Stimulated activated CD8-positive, alpha-beta memory T cell treated with anti-CD3 and anti-CD28 coated beads, Interleukin-15, amount 100 ng/mL, for 4 hours (primary cell): ENCODE results near the gene LCE1F.

Source experiments
- DNase-seq, 2 donors: peaks; one replicate each; pipeline ENCODE4 v3.0.0-alpha.2; 2020; ENCODE audit warnings: low read depth in 2 of 2

LCE1F gene, protein sequence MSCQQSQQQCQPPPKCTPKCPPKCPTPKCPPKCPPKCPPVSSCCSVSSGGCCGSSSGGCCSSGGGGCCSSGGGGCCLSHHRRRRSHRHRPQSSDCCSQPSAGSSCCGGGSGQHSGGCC

DNA sequence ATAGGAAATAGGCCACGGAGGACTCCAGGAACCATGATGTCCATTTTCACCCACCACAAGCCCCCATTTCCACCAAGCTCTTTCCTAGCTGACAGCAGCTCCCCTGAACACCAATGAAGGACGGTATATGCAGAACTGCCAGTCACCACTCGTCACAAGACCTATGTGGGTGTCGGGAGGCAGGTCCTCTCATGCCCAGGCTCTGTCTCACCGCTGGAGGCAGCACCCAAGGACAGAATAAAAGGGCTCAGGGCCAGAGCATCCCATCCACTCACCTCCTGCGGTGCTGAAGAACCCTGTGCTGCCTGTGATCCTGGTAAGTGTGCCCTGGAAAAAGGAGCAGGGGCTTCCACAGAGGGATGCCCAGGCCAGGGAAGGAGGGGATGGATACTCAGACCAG lies at the start of gene LCE1F:
Gene LCE1F, plus strand, starts transcription at position 266 of the 400 bp plus-strand sequence. CDS start 1,232 bp downstream, outside the sequence.
- DNase-seq: no peak

DNA sequence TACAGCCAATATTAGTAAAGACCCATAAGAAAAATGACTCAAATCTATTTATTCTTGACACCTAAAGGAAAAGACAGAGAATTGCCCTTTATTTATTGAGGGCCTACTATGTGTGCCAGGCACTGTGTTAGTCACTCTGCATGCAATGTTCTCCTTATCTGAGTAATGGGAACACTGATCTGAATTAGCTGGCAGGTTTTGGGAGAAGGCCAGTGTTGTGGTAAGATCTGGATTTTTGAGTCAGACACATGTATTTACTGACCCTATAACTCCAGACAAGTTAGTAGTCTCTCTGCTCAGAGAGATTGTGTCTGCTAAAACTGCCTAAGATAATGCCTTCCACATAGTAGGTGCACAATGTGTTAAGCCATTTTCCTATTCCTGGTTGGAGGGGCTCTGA lies 49.7 kb upstream of the LCE1F start:
- DNase-seq: no peak

DNA sequence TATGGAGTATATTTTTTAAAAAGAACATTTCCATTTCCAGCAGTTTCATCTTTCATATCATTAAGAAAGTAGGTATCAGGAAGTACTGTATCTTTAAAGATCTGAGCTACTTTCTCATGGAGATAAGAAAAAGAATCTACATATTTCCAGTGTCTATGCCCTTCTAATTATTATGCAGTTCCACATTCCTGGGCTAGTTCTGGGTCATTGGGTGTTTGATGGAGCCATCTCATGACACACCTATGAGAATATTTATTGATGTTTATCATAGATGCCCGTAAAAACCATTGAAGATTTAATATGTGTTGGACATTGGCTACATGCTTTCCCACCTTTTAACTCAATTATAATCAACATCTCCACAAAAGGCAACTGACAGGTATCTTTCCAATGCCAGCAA lies 46.0 kb upstream of the LCE1F start:
- DNase-seq: no peak

DNA sequence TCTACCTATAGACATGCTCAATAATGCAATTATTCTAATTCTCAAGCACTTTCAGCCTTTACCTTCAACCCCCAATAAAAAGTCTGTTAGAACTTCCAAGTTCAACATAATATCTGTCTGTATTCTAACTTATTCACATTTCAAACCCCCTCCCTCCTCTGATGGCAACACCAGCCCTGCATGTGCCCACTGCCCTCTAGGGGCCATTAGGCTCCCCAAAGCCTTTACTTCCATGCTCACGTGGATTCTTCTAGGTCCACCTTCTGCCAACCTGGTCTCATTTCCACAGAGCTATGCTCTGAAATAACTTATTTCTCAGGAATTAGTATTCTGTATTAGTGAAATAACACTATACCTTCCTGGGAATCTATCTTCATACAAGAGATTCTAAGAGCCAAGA lies 39.3 kb upstream of the LCE1F start:
- no peak for DNase-seq

DNA sequence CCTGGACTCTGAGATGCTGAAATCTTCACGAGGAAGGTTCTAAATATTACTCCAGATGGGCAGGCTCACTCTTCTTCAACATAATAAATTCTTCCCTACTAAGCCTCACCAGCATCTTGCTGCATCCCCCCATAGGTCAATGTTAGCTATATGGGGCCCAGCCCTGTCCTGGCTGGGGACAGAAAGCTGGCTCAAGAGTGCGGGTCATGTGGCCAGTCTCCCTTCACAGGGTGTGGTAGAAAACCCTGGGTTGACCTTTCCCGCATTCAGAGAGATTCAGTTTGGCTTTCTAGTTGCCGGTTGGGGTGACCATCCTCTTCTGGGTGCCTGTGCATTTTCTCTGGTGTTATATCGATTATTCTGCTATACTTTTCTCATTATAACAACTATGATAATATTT lies 36.9 kb upstream of the LCE1F start:
- no peak for DNase-seq

DNA sequence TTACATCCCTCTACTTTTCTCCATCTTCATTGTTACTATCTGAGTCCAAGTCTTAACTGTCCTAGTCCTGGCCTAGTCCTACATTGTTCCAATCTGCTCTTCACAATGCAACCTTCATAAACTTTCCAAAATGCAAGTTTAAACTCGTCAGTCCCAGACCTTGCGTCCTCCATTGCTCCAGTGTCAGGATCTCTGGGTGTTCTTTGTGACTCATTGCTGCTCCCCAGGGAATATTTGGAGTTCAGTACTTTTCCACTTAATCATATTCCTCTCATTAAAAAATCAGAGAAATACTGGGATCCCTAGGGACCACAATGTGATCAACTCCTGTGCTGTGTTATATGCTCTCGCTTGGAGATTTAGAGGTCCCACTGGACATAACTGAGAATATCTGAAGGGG lies 35.1 kb upstream of the LCE1F start:
- DNase-seq: no peak

DNA sequence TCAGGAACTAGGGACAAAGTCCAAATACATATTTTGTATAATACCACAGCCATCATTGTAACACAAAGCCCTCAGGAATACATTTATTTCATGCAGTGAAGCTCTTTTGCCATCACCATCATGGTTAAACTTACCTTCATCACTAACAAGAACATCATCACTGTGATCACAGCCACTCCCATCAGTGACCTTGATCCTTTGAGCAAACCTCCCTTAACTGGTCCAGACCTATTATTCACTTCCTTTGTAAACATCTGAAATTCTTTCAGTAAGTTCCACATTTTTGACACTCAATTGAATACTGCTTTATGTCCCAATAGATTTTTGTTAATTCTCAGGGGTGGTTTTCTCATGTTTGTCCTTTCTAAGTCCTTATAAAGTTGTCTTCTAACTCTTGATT lies 33.3 kb upstream of the LCE1F start:
- no peak for DNase-seq

DNA sequence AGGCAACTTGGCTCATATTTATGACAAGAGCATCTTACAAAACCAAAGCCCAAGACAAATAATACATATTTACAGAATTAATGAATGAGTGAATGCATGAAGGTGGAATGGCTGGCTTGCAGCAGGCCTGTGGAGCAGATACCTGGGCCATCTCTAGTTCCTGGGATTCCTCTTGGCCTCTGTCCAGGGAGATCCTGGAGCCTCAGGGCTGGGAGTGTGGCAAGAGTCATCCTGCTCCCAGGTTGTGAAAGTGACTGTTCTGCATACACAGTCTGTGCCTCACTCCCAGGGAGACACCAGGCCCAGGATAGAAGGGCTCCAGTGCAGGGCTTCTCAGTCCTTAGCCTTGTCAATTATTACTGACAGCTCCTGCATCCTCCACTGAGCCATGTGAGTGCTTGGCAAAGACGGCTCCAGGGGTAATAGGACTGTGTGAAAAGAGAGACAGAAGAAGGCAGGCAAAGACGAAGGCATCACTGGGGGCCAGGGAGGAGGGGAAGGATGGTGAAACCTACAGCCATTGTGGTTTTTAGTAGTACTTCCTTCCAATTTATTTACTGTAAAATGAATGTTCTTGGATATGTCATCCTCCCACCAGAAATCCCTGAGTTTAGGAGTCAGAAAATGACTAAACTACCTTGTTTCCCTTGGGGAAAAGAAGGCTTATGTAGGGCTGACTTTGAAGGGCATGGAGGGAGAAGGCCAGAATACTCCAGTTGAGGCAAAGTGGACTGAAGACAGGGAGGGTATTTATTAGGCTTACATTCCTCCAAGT lies 31.4 kb upstream of the LCE1F start:
- DNase-seq: no peak

DNA sequence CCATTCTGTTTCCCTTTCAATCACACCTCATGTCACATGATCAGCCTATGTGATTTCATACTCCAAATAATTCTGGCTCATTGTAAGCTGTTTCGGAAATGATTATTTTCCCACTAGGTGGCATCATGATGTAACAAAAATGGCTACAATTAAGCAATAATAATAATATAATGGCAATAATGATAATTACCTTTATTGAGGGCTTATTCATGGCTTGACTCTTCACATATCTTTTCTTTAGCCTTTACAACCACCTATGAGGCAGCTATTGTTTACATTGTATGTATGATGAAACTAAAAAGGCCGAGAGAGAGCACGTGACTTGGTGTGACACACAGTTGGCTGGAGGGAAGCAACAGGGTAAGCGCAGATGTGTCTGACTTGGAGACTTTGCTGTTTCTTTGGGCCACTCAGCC lies 29.6 kb upstream of the LCE1F start:
- no peak for DNase-seq

DNA sequence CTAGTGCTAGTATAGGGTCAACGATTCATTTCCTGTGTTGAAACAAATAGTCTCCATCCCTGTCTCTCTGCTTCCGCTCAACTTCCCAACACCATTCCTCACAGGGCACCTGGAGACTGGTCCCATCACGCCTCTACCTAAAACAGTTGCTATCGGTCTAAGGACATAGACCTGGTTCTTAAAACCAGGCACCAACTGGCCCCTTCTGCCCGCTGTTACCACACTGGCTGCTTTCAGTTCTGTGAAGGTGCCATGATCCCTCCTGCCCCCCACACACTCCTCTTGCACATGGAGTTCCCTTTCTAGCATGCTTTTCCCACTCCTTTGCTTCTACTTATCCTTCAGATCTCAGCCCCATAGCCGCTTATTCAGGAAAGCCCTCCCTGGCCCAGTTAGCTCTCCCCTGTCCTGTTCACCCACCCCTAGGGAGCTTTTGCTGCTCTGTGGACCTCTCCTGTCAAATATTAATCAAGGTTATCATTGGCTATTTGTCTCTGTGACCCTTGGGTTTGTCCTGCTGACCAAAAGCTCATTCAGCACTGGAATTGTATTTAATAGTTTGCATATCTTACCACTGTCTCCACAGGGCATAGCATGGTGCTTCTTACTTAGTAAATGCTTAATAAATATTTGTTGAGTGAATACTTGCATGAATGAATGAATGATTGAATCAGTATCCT lies 29.0 kb upstream of the LCE1F start:
- DNase-seq: no peak

DNA sequence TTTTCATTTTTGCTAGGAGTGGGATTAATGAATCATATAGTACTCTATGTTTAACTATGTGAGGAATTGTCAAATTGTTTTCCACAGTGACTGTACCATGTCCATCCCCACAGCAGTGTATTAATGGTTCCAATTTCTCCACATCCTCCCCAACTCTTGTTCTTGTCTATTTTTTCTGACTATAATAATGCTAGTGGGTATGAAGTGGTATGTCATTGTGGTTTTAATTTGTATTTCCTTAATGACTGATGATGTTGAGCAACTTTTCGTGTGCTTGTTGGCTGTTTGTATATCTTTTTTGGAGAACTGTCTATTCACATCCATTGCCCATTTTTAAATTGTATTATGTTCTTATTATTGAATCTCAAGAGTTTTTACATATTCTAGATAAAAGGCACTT lies 27.1 kb upstream of the LCE1F start:
- no peak for DNase-seq

DNA sequence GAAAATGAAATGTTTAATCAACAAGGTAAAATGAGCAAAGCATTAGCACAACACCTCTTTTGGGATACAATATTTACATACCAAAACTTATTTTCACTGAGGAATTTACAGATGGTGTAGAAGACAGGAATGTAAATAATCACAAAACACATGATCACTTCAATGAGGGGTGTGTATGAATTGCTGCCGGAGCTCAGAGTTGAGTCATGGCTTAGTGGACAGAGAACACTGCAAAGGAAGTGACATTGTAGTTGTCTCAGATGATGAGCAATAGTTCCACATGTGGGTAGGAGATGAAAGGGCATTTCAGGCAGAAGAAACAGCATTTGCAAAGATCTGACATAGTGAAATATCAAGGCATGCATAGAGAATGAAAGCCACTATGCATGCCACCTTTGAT lies 22.7 kb upstream of the LCE1F start:
- no peak for DNase-seq

DNA sequence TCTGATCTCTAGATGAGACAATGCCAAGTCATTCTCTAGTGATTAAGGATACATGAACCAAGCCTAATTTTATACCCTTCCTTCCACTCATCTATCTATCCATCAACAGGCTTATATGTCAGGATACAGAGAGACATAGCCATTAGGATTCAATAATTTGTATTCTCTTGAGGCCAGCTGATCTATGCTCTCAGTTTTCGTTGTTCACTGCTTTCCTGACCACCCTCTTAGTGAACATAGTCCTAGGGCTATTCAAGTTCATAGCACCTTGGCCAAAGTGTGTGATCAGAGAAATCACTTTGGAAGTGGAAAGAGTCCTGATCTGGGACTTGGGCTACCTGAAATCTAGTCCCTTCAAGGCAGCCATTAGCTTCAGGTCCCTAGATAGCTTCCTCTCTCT lies 21.4 kb upstream of the LCE1F start:
- DNase-seq: no peak

DNA sequence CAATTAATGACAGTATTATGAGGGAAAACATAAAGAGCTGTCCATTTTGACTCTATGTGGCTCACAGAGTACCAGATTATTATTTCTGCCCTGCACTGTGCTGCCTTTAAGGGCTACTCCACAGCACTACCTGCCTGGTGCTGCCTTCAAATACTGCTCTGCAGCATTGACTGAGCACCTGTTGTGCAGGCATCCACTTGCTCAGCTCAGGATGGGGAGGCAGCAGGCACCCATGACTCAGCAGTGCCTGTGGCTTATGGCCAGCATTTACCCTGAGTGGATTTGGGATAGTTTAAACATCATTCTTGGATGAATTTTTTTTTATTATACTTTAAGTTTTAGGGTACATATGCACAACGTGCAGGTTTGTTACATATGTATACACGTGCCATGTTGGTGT lies 18.1 kb upstream of the LCE1F start:
- DNase-seq: no peak

DNA sequence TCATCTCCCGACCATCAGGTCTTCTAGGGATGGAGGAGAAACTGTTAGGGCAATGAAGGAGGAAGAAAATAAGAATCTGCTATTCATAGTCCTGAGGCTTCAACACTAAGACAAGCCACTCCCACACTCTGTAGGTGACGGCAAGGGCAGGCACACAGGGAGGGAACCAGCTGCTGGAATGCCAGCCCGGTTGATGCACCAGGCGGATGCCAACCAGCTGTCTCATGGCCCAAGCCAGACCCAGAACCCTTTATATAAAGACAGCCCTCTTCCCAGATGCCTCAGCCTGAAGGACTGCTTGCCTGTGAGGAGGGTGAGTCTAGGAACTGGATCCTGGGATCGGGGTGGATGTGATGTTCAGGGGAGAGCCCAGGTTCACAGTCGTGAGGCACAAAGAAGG lies 17.2 kb upstream of the LCE1F start, which contains the start of gene KPRP:
Gene KPRP, plus strand, starts transcription at position 279 of the 400 bp plus-strand sequence. CDS start 1,564 bp downstream, outside the sequence.
- DNase-seq: no peak

DNA sequence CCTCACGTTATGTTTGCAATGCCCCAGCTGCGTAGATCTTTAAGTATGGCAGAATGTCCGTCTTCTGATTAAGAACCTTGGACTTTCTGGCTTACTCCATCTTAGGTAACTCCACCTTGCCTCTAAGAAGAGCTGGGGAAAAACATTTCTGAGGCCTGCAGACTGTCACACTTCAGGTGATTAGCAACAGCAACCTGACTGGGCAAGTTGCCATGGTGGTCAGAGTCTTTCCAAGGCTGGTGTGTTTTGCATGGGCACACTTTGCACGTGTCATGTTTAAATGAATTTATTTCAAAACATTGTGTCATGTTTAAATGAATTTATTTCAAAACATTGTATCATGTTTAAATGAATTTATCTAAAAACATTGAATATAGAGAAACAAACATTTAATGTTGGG lies 16.3 kb upstream of the LCE1F start:
- DNase-seq: no peak

DNA sequence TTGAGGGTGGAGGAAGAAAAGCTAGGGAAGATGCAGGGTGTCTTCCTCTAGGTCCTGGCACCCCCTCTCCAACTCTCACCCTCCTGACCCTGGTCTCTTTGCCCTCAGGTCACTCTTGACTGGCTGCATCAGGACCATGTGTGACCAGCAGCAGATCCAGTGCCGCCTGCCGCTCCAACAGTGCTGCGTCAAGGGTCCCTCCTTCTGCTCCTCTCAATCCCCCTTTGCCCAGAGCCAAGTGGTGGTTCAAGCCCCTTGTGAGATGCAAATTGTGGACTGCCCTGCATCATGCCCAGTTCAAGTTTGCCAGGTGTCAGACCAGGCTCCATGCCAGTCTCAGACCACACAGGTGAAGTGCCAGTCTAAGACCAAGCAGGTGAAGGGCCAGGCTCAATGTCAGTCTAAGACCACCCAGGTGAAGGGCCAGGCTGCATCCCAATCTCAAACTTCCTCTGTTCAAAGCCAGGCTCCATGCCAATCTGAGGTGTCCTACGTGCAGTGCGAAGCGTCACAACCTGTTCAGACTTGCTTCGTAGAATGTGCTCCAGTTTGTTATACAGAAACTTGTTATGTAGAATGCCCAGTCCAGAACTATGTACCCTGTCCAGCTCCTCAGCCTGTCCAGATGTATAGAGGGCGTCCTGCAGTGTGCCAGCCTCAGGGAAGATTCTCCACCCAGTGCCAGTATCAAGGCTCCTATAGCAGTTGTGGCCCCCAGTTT lies 15.3 kb upstream of the LCE1F start:
- no peak for DNase-seq

DNA sequence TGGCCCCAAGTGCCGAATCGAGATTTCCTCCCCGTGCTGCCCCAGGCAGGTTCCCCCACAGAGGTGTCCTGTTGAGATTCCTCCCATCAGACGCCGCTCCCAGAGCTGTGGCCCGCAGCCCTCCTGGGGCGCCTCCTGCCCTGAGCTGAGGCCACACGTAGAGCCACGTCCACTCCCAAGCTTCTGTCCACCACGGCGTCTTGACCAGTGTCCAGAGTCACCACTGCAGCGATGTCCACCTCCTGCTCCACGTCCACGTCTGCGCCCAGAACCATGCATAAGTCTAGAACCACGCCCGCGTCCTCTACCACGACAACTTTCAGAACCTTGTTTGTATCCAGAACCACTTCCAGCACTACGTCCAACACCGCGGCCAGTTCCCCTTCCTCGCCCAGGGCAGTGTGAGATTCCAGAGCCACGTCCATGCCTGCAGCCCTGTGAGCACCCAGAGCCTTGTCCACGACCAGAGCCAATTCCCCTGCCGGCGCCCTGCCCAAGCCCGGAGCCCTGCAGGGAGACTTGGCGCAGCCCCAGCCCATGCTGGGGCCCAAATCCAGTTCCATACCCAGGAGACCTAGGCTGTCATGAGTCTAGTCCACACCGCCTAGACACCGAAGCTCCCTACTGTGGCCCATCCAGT lies 14.3 kb upstream of the LCE1F start:
- no peak for DNase-seq

DNA sequence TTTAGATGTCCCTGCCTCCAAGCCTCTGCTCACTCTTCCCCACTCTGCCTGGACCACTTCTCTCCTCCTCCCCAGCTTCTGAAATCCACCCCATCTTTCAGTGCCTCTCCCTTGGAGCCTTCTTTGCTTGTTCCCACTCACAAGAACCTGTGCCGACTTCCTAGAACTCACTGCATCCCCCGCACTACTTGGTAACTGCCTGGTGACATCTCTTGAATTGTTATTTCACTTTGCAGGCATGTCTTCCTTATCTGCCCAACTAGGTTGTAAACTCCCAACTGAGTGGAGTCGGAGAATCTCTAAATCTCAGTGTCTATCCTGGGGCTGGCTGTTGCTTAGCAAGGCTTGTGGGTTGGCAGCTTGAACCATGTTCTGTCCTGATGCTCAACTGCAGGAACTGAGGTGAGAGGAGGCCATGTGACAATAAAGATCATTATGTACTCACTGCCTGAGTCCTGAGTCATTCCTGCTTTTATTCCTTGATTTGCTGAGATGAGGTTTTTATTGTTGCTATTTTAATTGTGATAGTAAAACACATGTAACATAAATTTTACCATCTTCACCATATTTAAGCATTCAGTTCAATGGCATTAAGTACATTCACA lies 13.2 kb upstream of the LCE1F start:
- no peak for DNase-seq

DNA sequence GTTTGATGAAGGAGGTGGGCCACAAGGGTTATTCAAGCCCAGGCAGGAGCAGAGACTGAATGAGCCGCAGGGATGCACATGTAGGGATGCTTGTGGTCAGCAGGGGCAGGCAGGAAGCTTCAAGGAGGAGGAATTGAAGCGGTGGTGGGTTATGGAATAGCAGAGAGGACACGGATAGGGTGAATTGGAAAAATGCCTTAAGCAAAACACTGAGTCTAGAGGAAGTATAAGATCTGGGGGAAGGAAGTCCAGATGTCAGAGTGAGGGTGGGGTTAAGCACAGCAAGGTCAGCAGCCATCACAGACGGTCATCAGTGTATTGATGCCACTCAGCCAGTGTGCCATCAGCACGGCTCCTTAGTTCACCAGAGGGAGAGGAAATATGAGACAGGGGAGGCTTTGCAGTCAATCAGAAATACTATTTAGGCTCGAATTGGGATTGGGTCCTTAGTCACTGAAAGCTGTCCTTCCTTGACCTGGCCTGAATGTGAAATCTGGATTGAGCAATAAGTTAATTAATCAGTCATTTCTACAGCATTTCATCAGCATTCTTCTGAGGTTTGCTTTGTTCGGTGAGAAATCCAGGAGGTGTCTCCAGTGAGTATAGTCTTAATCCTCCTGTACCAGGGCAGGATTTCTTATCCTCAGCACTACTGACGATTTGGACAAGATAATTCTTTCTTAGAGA lies 6.0 kb upstream of the LCE1F start:
- no peak for DNase-seq

DNA sequence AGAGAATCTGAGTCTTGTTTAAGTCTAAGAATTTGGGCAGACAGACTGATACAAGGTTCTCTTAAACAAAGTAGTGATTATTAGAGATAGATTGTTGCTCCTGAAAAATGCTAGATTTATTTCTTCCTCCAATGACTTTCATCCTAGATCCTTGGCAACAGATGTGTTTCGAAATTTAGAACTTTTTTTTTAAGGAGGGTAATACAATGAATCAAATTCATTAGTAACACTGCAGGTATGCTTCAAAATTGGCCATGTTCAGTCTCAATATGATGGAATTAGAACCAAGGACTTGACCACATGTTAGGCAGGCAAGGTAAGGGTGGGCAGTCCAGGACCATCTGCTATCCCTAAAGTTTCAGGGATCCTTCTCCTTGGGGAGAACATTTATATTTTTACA lies 4.5 kb upstream of the LCE1F start:
- DNase-seq: no peak
